HG03135 (cell line): Measurements from ENCODE around the gene APOC3.
"Not testable (repeated sequence)": the region's sequence is repeated elsewhere in the genome, so short reads cannot be mapped to it uniquely, and the experiment has no call there.

Source experiments
- ATAC-seq: cut with Tn5 transposase; IDR thresholded peaks from one replicate; pipeline ENCODE4 v1.9.1; 2021; ENCODE audit warnings: mild to moderate bottlenecking, moderate library complexity; ENCODE audit not compliant: unreplicated experiment

The APOC3 gene

GRCh38 chr11:116828632-116829524 lies 829 bp upstream of the APOC3 start:
- no peak for ATAC-seq

- ATAC-seq: no peak
Measured at GRCh38 chr11:116830184-116830912, 641 bp downstream of the APOC3 start.

GRCh38 chr11:116831790-116832349 lies 2.2 kb downstream of the APOC3 start:
- no peak for ATAC-seq

- no peak for ATAC-seq
Measured at GRCh38 chr11:116832350-116833290, 2.9 kb downstream of the APOC3 start.

GRCh38 chr11:116833491-116833815 lies 3.7 kb downstream of the APOC3 start:
- no peak for ATAC-seq

- no peak for ATAC-seq
Measured at GRCh38 chr11:116833816-116834534, 4.3 kb downstream of the APOC3 start.

- ATAC-seq: not testable (repeated sequence)
Measured at GRCh38 chr11:116834535-116835041, 4.9 kb downstream of the APOC3 start.

- ATAC-seq: peak; percentile 9
Measured at GRCh38 chr11:116835042-116835772, 5.5 kb downstream of the APOC3 start.

GRCh38 chr11:116835791-116836631 lies 6.3 kb downstream of the APOC3 start:
- ATAC-seq: peak; percentile 80

GRCh38 chr11:116836632-116836991 lies 6.9 kb downstream of the APOC3 start:
- ATAC-seq: no peak

- ATAC-seq: no peak
Measured at GRCh38 chr11:116837231-116838091, 7.8 kb downstream of the APOC3 start, which contains the start of gene APOA1. APOA1 (minus strand) TSS chr11:116837622; CDS start chr11:116837387, 235 bp downstream.

GRCh38 chr11:116838321-116839084 lies 8.8 kb downstream of the APOC3 start:
- ATAC-seq: no peak

GRCh38 chr11:116840224-116840745 lies 10.6 kb downstream of the APOC3 start:
- no peak for ATAC-seq

GRCh38 chr11:116840746-116841296 lies 11.1 kb downstream of the APOC3 start:
- no peak for ATAC-seq

GRCh38 chr11:116842117-116842516 lies 12.4 kb downstream of the APOC3 start:
- no peak for ATAC-seq

- no peak for ATAC-seq
Measured at GRCh38 chr11:116842909-116843308, 13.2 kb downstream of the APOC3 start.
